MCF 10A (cell line): ENCODE results near the gene WDR45. TPM values are rescaled to one million over a fixed set of nuclear protein-coding genes. Genes with fewer than 3 reads are reported as not detected.

Experiments
- BruUV-seq: library from RNA; stranded (reverse); fragments of 400-500 nt; replicated peaks from 2 replicates; lab custom pipeline; 2021; lab: Mats Ljungman, UMichigan
- CTCF ChIA-PET: fragments of 300-600 bp; sonication (Branson Sonifier 250); formaldehyde crosslinking; extraction: SDS; loops from one replicate; lab custom pipeline; 2021; ENCODE audit warnings: antibody characterized with exemption, inconsistent platforms; lab: Yijun Ruan, JAX
- POLR2A ChIA-PET: fragments of 300-600, 350-650 bp; sonication (Branson Sonifier 250); formaldehyde crosslinking; extraction: SDS; loops from one replicate; lab custom pipeline; 2020; ENCODE audit warnings: antibody characterized with exemption, inconsistent platforms; lab: Yijun Ruan, JAX
- DNase-seq: peaks from one replicate; pipeline ENCODE4 v3.0.0-alpha.2; 2018; ENCODE audit not compliant: unreplicated experiment
- H3K27ac Mint-ChIP-seq: one replicate; pipeline ENCODE4 v1.8.0; 2022; ENCODE audit warnings: mild to moderate bottlenecking, low read depth, mixed read lengths; ENCODE audit not compliant: unreplicated experiment
- H3K27me3 Mint-ChIP-seq: one replicate; pipeline ENCODE4 v1.8.0; 2022; ENCODE audit warnings: mixed read lengths; ENCODE audit not compliant: insufficient read depth, unreplicated experiment
- H3K36me3 Mint-ChIP-seq: one replicate; pipeline ENCODE4 v1.8.0; 2022; ENCODE audit warnings: mild to moderate bottlenecking, moderate library complexity, mixed read lengths; ENCODE audit not compliant: insufficient read depth, unreplicated experiment
- H3K4me1 Mint-ChIP-seq: one replicate; pipeline ENCODE4 v1.8.0; 2022; ENCODE audit warnings: mixed read lengths; ENCODE audit not compliant: insufficient read depth, unreplicated experiment
- H3K4me3 Mint-ChIP-seq: one replicate; pipeline ENCODE4 v1.8.0; 2022; ENCODE audit warnings: mild to moderate bottlenecking, moderate library complexity, mixed read lengths; ENCODE audit not compliant: unreplicated experiment
- H3K9me3 Mint-ChIP-seq: one replicate; pipeline ENCODE4 v1.8.0; 2022; ENCODE audit warnings: mixed read lengths; ENCODE audit not compliant: unreplicated experiment
- intact Hi-C: fragments of 100-400 bp; cut with micrococcal nuclease; formaldehyde crosslinking; loops from 2 replicates; pipeline ENCODE4 v1.14.1; 2022
- total RNA-seq: library from RNA; stranded (reverse); gene quantifications from 2 replicates; pipeline ENCODE4 v1.2.3, GENCODE V29; 2022
- TF ChIP-seq, protein P1 (sequence below): fragments of 200-600 bp; IDR thresholded peaks from one replicate; pipeline ENCODE4 v1.8.0; 2022; ENCODE audit warnings: antibody characterized with exemption, mild to moderate bottlenecking; ENCODE audit not compliant: unreplicated experiment

Gene WDR45
- total RNA-seq, 1 experiment from 2014 or later, result 93.0 TPM

DNA sequence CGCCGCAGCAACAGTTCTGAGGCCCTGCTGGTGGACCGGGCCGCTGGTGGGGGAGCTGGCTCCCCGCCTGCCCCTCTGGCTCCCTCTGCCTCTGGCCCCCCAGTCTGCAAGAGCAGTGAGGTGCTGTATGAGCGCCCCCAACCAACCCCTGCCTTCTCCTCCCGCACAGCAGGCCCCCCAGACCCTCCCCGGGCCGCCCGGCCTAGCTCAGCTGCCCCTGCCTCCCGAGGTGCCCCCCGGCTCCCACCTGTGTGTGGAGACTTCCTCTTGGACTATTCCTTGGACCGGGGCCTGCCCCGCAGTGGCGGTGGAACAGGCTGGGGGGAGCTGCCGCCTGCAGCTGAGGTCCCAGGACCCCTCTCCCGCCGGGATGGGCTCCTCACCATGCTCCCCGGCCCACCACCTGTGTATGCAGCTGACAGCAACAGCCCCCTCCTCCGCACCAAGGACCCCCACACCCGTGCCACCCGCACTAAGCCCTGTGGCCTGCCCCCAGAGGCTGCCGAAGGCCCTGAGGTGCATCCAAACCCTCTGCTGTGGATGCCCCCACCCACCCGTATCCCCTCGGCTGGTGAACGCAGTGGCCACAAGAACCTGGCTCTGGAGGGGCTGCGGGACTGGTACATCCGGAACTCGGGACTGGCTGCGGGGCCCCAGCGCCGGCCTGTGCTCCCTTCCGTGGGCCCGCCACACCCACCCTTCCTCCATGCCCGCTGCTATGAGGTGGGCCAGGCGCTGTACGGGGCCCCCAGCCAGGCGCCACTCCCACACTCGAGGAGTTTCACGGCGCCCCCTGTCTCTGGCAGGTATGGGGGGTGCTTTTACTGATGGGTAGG, 12.2 kb downstream of the WDR45 start:
- ChIA-PET POLR2A (no interaction called here), CTCF (interaction anchor here (0.6 kb wide), 1 partner anchor 118 kb away, joined by 3 read pairs; no protein-coding TSS in a partner anchor)
- Mint-ChIP-seq H3K4me3 (no peak overlapping the region), H3K4me1 (no peaks in the 10 kb centered on the region), H3K27ac (no peak overlapping the region), H3K27me3 (no peaks in the 10 kb centered on the region), H3K9me3 (no peaks in the 10 kb centered on the region), H3K36me3 (peaks cover 10% of the 10 kb centered on the region)
- intact Hi-C loops, result no loop called here
- TF ChIP-seq, protein P1, sequence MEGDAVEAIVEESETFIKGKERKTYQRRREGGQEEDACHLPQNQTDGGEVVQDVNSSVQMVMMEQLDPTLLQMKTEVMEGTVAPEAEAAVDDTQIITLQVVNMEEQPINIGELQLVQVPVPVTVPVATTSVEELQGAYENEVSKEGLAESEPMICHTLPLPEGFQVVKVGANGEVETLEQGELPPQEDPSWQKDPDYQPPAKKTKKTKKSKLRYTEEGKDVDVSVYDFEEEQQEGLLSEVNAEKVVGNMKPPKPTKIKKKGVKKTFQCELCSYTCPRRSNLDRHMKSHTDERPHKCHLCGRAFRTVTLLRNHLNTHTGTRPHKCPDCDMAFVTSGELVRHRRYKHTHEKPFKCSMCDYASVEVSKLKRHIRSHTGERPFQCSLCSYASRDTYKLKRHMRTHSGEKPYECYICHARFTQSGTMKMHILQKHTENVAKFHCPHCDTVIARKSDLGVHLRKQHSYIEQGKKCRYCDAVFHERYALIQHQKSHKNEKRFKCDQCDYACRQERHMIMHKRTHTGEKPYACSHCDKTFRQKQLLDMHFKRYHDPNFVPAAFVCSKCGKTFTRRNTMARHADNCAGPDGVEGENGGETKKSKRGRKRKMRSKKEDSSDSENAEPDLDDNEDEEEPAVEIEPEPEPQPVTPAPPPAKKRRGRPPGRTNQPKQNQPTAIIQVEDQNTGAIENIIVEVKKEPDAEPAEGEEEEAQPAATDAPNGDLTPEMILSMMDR, result no peak
- no peak for DNase-seq
- no TSS peak for BruUV-seq

DNA sequence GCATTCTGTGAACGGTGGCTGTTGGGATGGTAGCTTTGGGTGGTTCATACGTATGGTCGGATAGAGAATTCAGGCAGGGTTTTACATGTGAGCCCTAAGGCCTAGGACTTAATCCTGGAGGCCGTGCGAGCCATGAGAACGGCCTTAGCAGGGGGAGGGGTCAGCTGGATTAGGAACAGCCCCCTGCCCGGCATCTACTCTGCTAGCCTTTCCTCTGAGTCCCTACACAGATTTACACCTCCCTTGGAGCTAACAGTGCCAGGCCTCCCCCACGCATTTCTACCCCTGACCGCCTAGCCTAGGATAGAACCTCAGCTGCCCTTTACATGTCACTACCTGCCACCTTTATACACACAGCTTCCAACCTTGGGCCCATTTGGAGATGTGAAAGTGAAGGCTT, 13.0 kb downstream of the WDR45 start:
- Mint-ChIP-seq H3K27me3 (no peaks in the 10 kb centered on the region), H3K4me3 (no peak overlapping the region), H3K9me3 (no peaks in the 10 kb centered on the region), H3K4me1 (no peaks in the 10 kb centered on the region), H3K27ac (no peak overlapping the region), H3K36me3 (peaks cover 10% of the 10 kb centered on the region)
- POLR2A ChIA-PET, result no interaction called here
- CTCF ChIA-PET, result no interaction called here
- TF ChIP-seq, protein P1, result no peak
- intact Hi-C loops, result no loop called here
- no peak for DNase-seq
- BruUV-seq, result no TSS peak

DNA sequence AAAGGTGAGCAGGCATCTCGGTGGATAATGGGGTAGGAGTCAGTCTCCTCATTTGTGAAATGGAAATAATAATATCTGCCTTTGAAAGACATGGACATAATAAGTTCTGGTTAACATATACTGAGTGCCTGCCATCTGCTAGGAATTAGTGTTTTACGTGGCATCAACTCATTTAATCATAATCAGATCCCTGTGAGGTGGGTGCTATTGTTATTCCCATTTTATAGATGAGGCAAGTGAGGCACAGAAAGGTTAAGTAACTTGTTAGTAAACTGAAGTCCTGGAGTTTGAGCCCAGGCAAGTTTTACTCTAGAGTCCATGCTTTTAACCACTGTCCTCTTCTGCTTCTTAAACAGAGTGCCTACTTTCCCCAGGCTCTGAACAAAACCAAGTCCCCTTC, 13.4 kb downstream of the WDR45 start:
- BruUV-seq, result no TSS peak
- ChIA-PET CTCF (interaction anchor here (0.6 kb wide), 1 partner anchor 146 kb away, joined by 3 read pairs; no protein-coding TSS in a partner anchor), POLR2A (interaction anchor here (1.0 kb wide), 1 partner anchor 26 kb away, joined by 3 read pairs; no protein-coding TSS in a partner anchor)
- Mint-ChIP-seq H3K36me3 (peaks cover 10% of the 10 kb centered on the region), H3K4me3 (no peak overlapping the region), H3K27me3 (no peaks in the 10 kb centered on the region), H3K27ac (no peak overlapping the region), H3K9me3 (no peaks in the 10 kb centered on the region), H3K4me1 (no peaks in the 10 kb centered on the region)
- DNase-seq, result no peak
- intact Hi-C loops, result no loop called here
- TF ChIP-seq, protein P1, result no peak

DNA sequence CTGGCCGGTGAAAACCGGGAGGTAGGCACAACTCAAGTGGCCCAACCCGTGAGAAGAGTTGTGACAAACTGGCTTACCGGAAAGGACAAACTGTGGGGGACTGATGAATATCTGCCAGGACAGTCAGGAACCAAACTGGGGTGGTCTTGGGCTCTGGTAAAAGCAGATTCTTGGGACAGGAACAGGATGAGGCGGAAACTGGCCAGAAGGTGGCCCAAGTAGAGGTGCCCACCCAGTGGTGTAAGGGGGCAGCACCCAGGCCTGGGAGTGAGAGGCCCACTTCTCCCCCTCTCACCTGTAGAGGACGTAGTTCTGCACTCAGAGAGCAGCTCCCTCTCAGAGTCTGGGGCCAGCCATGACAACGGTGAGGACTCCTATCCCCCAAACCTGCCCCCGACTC, 15.0 kb downstream of the WDR45 start:
- intact Hi-C loops, result no loop called here
- Mint-ChIP-seq H3K9me3 (no peaks in the 10 kb centered on the region), H3K36me3 (peaks cover 10% of the 10 kb centered on the region), H3K27me3 (no peaks in the 10 kb centered on the region), H3K4me1 (no peaks in the 10 kb centered on the region), H3K4me3 (no peak overlapping the region), H3K27ac (no peak overlapping the region)
- CTCF ChIA-PET, result no interaction called here
- no TSS peak for BruUV-seq
- DNase-seq, result no peak
- TF ChIP-seq, protein P1, result no peak
- POLR2A ChIA-PET, result interaction anchor here (0.7 kb wide), 1 partner anchor 434 kb away, joined by 3 read pairs; no protein-coding TSS in a partner anchor
